Neural cell (in vitro differentiated cells): ENCODE results near the gene KCNK15. TPM values are rescaled to one million over a fixed set of nuclear protein-coding genes. Genes with fewer than 3 reads are reported as not detected.
A peak's percentile ranks its signal among the peaks of the same experiment; 100 is the strongest.

Experiments
- H2AFZ ChIP-seq: fragments of 200-600, 300-800 bp; sonication (generic), shearing (Covaris generic); 2 replicates; pipeline ENCODE4 v1.6.0; 2014; ENCODE audit warnings: low read depth, mild to moderate bottlenecking, antibody characterized with exemption, low read length, moderate library complexity
- H3F3A ChIP-seq: fragments of 200-600 bp; shearing (Covaris generic); 2 replicates; pipeline ENCODE4 v1.6.1; 2016; ENCODE audit warnings: mild to moderate bottlenecking, moderate library complexity, mixed read lengths, antibody characterized with exemption, low read length; ENCODE audit not compliant: insufficient read depth, poor library complexity, severe bottlenecking
- H3K27ac ChIP-seq: fragments of 200-600, 300-800 bp; sonication (generic), shearing (Covaris generic); 2 replicates; pipeline ENCODE4 v1.5.1; 2014; ENCODE audit warnings: mild to moderate bottlenecking, low read length, moderate library complexity
- H3K27me3 ChIP-seq: fragments of 300-800, 200-600 bp; sonication (generic), shearing (Covaris generic); 2 replicates; pipeline ENCODE4 v1.6.0; 2014; ENCODE audit warnings: mild to moderate bottlenecking, low read depth, low read length, moderate library complexity; ENCODE audit not compliant: insufficient read depth
- H3K36me3 ChIP-seq: fragments of 300-800, 200-600 bp; sonication (generic), shearing (Covaris generic); 2 replicates; pipeline ENCODE4 v1.5.1; 2014; ENCODE audit warnings: mild to moderate bottlenecking, antibody characterized with exemption, low read length, moderate library complexity; ENCODE audit not compliant: insufficient read depth
- H3K4me2 ChIP-seq: fragments of 300-800, 200-600 bp; sonication (generic), shearing (Covaris generic); 2 replicates; pipeline ENCODE4 v1.6.0; 2014; ENCODE audit warnings: mild to moderate bottlenecking, low read length
- H3K4me3 ChIP-seq: fragments of 300-800, 200-600 bp; sonication (generic), shearing (Covaris generic); 2 replicates; pipeline ENCODE4 v1.5.1; 2014; ENCODE audit warnings: mild to moderate bottlenecking, low read length, moderate library complexity
- H3K79me2 ChIP-seq: fragments of 200-600 bp; shearing (Covaris generic); replicated peaks from 2 replicates; pipeline ENCODE4 v1.6.0; 2014; ENCODE audit warnings: mild to moderate bottlenecking, low read length, moderate library complexity; ENCODE audit not compliant: insufficient read depth
- H3K9ac ChIP-seq: fragments of 300-800, 200-600 bp; sonication (generic), shearing (Covaris generic); 2 replicates; pipeline ENCODE4 v1.6.1; 2016; ENCODE audit warnings: mild to moderate bottlenecking, low read length, mixed read lengths
- H3K9me2 ChIP-seq: fragments of 200-600 bp; shearing (Covaris generic); 2 replicates; pipeline ENCODE4 v1.6.1; 2016; ENCODE audit warnings: mild to moderate bottlenecking, low read length, mixed read lengths; ENCODE audit not compliant: insufficient read depth
- H3K9me3 ChIP-seq: fragments of 200-600, 300-800 bp; sonication (generic), shearing (Covaris generic); 2 replicates; pipeline ENCODE4 v1.6.1; 2016; ENCODE audit warnings: mild to moderate bottlenecking, mixed run types, low read length, moderate library complexity, mixed read lengths
- H4K20me1 ChIP-seq: fragments of 200-600 bp; shearing (Covaris generic); 2 replicates; pipeline ENCODE4 v1.6.1; 2016; ENCODE audit warnings: mild to moderate bottlenecking, mixed run types; ENCODE audit not compliant: insufficient read depth
- CTCF ChIP-seq: fragments of 450-650 bp; IDR thresholded peaks from 2 replicates; pipeline ENCODE4 v1.5.1; 2014; ENCODE audit warnings: antibody characterized with exemption, mild to moderate bottlenecking, moderate library complexity; ENCODE audit not compliant: poor library complexity, severe bottlenecking
- EP300 ChIP-seq: fragments of 450-650 bp; conservative IDR thresholded peaks from 2 replicates; pipeline ENCODE4 v1.6.1; 2014; ENCODE audit warnings: antibody characterized with exemption, mild to moderate bottlenecking, moderate library complexity; ENCODE audit not compliant: poor library complexity, severe bottlenecking
- EZH2 ChIP-seq: fragments of 200-600, 300-800 bp; shearing (Covaris generic), sonication (generic); IDR thresholded peaks from 2 replicates; pipeline ENCODE4 v1.6.1; 2014; ENCODE audit warnings: antibody characterized with exemption, low read length, borderline replicate concordance, mild to moderate bottlenecking; ENCODE audit not compliant: insufficient read depth, poor library complexity, severe bottlenecking
- MXI1 ChIP-seq: fragments of 450-650 bp; conservative IDR thresholded peaks from 2 replicates; pipeline ENCODE4 v1.6.1; 2014; ENCODE audit warnings: antibody characterized with exemption, mild to moderate bottlenecking; ENCODE audit not compliant: poor library complexity, severe bottlenecking
- POLR2AphosphoS5 ChIP-seq: IDR thresholded peaks from 2 replicates; pipeline ENCODE4 v1.6.1; 2012
- RAD21 ChIP-seq: fragments of 450-650 bp; conservative IDR thresholded peaks from 2 replicates; pipeline ENCODE4 v1.6.1; 2014; ENCODE audit warnings: antibody characterized with exemption, mild to moderate bottlenecking, moderate library complexity
- SMC3 ChIP-seq: fragments of 450-650 bp; conservative IDR thresholded peaks from 2 replicates; pipeline ENCODE4 v1.6.1; 2014; ENCODE audit warnings: antibody characterized with exemption, mild to moderate bottlenecking, moderate library complexity; ENCODE audit not compliant: poor library complexity
- TAF1 ChIP-seq: IDR thresholded peaks from 2 replicates; pipeline ENCODE4 v1.6.1; 2012; ENCODE audit warnings: low read depth
- polyA plus RNA-seq: library from polyadenylated mRNA; depleted of rRNA; stranded (reverse); fragments of >200 nt; gene quantifications from 2 replicates; pipeline ENCODE4 v1.2.3, GENCODE V29; 2014
- TF ChIP-seq, protein P1 (sequence below): IDR thresholded peaks from 2 replicates; pipeline ENCODE4 v1.6.1; 2012; ENCODE audit warnings: borderline replicate concordance

Gene KCNK15
- polyA plus RNA-seq, 1 donor from 2014 or later = not detected

- TF ChIP-seq RAD21 (no peak), POLR2AphosphoS5 (no peak), SMC3 (no peak)
- Histone ChIP-seq H3K9ac (no peak overlapping the region), H4K20me1 (no peaks in the 10 kb centered on the region), H3K27ac (no peak overlapping the region), H2AFZ (no peak overlapping the region), H3K9me2 (no peaks in the 10 kb centered on the region), H3K4me3 (no peak overlapping the region), H3K36me3 (no peaks in the 10 kb centered on the region), H3K27me3 (no peaks in the 10 kb centered on the region), H3K9me3 (no peaks in the 10 kb centered on the region), H3F3A (no peaks in the 10 kb centered on the region), H3K4me2 (no peak overlapping the region), H3K79me2 (no peaks in the 10 kb centered on the region)
Observed at GRCh38 chr20:44731657-44732056, 14.0 kb upstream of the KCNK15 start.

GRCh38 chr20:44732327-44732726, 13.3 kb upstream of the KCNK15 start:
- H3K9ac ChIP-seq = no peak overlapping the region
- no peaks in the 10 kb centered on the region for H3K9me3 ChIP-seq
- H3K27me3 ChIP-seq = no peaks in the 10 kb centered on the region
- H4K20me1 ChIP-seq = no peaks in the 10 kb centered on the region
- no peak for TF ChIP-seq EZH2
- no peak for TF ChIP-seq RAD21
- TF ChIP-seq MXI1 = no peak
- TF ChIP-seq, protein P1, sequence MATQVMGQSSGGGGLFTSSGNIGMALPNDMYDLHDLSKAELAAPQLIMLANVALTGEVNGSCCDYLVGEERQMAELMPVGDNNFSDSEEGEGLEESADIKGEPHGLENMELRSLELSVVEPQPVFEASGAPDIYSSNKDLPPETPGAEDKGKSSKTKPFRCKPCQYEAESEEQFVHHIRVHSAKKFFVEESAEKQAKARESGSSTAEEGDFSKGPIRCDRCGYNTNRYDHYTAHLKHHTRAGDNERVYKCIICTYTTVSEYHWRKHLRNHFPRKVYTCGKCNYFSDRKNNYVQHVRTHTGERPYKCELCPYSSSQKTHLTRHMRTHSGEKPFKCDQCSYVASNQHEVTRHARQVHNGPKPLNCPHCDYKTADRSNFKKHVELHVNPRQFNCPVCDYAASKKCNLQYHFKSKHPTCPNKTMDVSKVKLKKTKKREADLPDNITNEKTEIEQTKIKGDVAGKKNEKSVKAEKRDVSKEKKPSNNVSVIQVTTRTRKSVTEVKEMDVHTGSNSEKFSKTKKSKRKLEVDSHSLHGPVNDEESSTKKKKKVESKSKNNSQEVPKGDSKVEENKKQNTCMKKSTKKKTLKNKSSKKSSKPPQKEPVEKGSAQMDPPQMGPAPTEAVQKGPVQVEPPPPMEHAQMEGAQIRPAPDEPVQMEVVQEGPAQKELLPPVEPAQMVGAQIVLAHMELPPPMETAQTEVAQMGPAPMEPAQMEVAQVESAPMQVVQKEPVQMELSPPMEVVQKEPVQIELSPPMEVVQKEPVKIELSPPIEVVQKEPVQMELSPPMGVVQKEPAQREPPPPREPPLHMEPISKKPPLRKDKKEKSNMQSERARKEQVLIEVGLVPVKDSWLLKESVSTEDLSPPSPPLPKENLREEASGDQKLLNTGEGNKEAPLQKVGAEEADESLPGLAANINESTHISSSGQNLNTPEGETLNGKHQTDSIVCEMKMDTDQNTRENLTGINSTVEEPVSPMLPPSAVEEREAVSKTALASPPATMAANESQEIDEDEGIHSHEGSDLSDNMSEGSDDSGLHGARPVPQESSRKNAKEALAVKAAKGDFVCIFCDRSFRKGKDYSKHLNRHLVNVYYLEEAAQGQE = no peak
- TF ChIP-seq TAF1 = no peak
- TF ChIP-seq SMC3 = no peak
- no peak for TF ChIP-seq CTCF
- H3K36me3 ChIP-seq = no peaks in the 10 kb centered on the region
- no peak overlapping the region for H3K4me2 ChIP-seq
- no peak overlapping the region for H3K4me3 ChIP-seq
- no peaks in the 10 kb centered on the region for H3K9me2 ChIP-seq
- no peaks in the 10 kb centered on the region for H3K79me2 ChIP-seq
- no peak overlapping the region for H2AFZ ChIP-seq
- H3F3A ChIP-seq = no peaks in the 10 kb centered on the region
- no peak overlapping the region for H3K27ac ChIP-seq

- Histone ChIP-seq H3K9me3 (no peaks in the 10 kb centered on the region), H3K36me3 (no peaks in the 10 kb centered on the region), H2AFZ (no peak overlapping the region), H3K27me3 (no peaks in the 10 kb centered on the region), H3K9ac (no peak overlapping the region), H3K4me2 (no peak overlapping the region), H3K27ac (no peak overlapping the region), H3K79me2 (no peaks in the 10 kb centered on the region), H4K20me1 (no peaks in the 10 kb centered on the region), H3K4me3 (no peak overlapping the region), H3F3A (no peaks in the 10 kb centered on the region), H3K9me2 (no peaks in the 10 kb centered on the region)
- TF ChIP-seq EZH2 (no peak), RAD21 (peak; percentile 43), CTCF (peak; percentile 51), POLR2AphosphoS5 (no peak), TAF1 (no peak), SMC3 (peak; percentile 41), EP300 (no peak), MXI1 (no peak)
- TF ChIP-seq, protein P1 = no peak
Observed at GRCh38 chr20:44733341-44734069, 12.2 kb upstream of the KCNK15 start.
